Measurements from ENCODE around the gene CEP112.
"Not testable (repeated sequence)": the region's sequence is repeated elsewhere in the genome, so short reads cannot be mapped to it uniquely, and the experiment has no call there.

CEP112 gene

DNA sequence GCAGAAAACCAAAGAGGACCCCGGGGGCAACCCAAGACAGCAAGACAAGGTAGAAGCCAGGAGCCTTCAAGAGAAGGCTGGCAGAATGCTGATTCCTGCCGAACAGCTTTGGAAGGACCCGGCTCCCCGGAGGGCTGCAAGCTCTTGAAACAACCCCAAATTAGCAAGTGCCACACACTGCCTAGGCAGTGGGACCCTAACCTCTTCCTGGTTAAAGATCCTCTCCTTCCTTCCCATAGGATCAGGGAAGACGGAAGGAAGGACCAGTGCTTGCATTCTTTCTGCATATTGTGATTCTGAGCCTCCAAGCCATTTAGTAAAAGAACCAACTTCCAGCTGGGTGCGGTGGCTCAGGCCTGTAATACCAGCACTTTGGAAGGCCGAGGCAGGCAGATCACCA, 508.5 kb downstream of the CEP112 start:
- no peak for DNase-seq (ENCODE audit: low spot score)

DNA sequence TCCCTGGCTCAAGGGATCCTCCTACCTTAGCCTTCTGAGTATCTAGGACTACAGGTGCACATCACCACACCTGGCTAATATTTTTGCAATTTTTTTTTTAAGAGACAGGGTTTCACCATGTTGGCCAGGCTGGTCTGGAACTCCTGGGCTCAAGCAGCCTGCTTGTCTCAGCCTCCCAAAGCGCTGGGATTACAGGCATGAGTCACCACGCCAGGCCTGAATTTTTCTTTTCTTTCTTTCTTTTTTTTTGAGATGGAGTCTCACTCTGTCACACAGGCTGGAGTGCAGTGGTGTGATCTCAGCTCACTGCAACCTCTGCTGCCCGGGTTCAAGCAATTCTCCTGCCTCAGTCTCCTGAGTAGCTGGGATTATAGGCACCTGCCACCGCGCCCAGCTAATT, 510.2 kb downstream of the CEP112 start:
- not testable (repeated sequence) for DNase-seq (ENCODE audit: low spot score)

DNA sequence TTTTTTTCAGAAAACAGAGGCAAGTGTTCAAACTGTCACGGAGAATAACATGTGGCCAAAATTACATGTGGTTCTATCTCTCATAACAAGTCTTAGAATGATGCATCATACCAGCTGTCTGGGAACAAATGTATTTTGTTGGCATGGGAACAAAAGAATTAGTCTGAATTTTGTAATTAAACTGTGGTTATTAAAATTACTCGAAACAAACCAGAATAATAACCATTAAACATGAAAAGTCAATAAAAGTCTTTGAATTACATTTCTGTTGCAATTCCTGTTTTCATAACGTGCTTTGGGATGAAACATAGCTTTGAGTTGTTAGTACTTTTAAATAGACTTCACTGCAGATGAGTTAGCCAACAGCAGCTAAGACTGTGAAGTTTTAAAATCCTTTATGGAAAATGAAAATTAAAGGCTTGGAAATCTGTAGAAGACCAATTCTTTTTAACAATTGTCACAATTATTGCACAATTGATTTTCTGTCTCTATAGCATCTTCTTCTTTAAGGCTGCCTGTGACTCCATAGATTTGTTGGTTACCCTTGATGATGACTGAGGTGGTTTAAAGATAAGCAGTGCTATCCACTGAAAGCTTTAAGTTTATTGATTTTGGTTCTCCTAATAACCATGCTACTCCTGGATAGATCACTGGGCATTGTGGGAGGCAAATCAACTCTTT, 512.6 kb downstream of the CEP112 start:
- no peak for DNase-seq (ENCODE audit: low spot score)

DNA sequence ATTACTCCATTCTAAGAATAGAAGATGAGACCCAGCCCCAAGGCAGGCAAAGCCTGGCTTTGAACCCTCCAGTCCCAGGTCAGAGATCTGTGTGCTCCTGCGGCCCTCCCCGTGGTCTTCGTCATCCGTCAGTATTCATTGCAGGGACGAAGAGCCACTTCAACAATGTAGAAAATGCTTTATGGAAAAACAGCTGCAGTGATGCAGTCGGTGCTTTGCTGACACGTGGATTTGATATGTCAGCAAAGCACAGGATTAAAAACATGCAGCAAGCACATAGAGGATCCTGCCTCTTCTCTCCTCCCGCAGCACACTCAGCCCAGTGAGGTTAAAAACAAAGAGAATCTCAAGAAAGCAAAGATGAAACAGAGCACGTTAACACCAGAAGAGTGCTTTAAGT, 513.4 kb downstream of the CEP112 start:
- no peak for DNase-seq (ENCODE audit: low spot score)

DNA sequence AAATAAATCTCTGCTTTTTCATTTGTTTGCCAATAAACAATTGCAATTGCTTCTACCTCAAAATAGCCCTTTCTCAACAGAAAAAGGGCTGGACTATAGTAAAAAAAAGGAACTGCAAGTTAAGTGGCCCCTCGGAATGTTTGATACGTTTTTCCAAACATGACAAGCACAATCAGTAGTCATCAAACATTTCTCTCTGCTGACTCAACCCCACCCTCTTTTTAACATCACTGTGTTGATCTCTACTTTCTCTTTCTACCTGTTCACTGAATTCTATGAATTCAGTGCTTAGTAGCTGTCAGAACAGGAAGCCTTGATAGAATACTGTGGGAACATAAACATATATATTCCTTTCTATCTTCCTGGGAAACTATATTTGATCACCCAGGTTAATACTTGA, 514.0 kb downstream of the CEP112 start:
- DNase-seq (ENCODE audit: low spot score), result no peak

DNA sequence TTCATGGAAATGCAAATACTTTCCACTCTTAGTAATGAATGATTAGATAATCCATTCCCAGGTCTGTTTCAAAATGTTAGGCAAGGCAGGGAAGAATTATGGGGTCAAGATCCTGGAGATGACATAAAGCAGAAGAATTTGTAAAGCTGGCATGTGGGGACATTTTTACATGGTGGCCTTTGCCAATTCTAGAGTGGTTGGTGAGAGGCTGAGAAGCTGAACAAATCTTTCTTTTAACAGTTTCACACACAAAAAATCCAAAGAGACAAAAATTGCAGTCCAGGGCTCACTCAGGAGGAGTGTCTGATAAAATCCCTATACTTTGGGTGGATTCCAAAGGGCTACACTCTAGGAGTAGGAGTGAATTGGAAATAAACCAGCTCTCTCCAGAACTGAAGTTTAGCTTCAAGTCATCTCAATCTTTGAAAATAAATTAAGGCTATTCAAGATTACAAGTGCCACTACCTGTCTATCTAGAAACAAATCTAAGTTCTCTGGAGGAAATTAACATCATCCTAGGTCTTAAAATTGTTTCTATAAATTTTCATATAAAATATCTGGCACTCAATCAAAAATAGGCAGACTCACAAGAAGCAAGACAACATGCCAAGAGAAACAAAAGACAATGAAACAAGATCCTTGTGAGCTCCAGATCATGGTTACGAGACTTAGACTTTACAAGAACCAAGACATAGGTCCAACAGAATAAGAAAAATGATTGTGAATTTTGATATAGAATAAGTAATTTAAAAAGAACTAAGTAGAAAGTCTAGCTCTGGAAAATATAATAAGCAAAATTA, 517.5 kb downstream of the CEP112 start:
- DNase-seq (ENCODE audit: low spot score), result no peak

DNA sequence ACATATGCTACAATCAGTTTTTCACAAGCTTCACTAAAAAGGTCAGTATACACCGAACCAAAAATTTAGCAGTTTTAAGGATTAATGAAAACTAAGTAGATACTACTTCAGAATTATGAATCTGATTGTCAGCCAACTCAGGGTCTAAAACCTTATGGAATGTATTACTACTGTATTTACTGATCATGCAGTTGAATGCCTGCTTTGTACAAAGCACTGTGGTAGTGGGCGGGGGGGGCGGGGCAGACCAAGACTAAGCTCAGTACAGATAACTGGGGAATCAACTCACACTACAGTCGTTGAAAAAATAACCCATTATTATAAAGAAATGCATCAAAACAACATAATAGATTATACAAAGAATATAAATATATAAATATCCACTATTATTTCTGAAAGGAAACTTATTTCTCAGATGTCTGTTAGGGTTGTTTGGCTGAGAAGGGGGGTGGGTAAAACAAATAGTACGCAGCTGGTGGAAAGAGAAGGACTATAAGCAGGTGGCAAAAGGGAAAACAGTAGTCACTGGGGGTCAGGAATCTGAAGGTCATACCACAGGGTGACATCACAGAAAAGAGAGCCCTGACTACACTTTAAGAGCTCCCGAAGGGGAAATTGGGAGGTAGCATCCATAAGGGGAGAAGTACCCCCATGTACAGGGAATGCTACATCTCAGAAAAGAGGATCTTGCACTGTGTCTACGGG, 521.1 kb downstream of the CEP112 start:
- DNase-seq (ENCODE audit: low spot score), result no peak

DNA sequence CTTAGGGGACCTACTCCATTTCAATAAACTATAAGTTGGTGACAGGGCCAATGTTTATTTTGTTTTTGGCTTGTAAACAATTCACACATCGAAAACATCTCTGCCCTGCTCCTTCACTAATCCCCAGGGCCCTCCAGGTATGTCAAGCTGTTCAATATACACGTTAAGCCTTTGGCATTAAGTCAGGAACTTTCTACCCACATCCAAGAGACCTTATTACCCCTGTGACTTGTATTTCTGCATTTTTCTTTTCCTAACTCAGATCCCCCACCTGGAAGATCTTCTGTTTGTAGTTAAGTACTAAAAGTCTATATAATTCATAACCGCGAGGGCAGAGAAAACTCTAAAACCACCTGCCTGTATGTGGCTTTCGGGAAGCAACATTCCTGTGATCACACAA, 523.7 kb downstream of the CEP112 start:
- no peak for DNase-seq (ENCODE audit: low spot score)

DNA sequence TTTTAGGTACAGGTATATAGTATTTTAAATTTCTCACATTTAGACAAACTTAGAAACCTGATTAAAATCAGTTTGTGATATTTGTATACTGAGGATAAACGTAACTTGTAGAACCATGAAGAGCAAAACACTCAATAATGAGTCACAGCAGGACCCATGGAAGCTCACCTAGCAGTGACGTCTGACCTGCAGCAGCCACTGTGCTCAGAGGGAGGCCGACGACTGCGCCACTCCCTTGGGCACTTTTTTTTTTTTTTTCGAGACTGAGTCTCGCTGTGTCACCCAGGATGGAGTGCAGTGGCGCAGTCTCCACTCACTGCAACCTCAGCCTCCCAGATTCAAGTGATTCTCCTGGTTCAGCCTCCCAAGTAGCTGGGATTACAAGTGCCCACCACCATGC, 524.3 kb downstream of the CEP112 start:
- DNase-seq (ENCODE audit: low spot score), result no peak

DNA sequence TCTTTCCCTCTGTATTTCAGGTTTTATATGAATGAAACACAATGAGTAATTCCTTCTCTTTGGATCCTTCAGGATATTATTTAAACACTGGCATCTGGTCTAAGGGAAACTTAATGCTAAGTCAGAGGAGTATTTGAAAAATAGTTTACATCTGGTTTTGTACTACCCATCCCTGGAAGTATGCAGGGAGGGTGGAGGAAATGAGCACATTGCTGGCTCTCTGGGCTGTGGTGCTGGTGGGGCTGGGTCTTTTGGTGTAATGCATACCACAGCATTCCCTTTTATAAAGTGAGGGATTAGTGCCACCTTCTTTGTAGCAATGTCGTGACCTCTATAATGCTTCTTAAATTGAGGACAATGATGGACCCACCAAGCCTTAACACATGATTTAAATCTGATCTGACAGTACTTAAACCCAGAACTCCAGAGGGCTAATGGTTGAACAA, 525.0 kb downstream of the CEP112 start:
- DNase-seq (ENCODE audit: low spot score), result peak; percentile 70

DNA sequence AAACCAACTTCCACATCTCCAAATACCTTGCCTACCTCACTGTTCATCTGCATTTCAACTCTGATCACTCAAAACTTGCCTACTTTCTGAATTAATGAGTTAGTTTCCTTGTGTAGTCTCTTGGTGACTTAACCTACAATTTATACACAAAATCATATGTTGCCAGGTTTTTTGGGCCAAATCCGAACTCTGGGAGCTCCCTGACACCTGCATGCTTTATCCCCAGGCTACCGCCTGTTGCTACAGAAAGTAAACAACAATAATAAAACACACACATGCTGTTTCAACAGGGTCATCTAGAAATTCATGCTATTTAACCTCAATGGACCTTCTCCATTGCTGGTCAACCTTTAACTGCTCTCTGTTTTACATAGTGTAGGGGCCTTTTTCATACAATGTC, 526.0 kb downstream of the CEP112 start:
- DNase-seq (ENCODE audit: low spot score), result no peak

DNA sequence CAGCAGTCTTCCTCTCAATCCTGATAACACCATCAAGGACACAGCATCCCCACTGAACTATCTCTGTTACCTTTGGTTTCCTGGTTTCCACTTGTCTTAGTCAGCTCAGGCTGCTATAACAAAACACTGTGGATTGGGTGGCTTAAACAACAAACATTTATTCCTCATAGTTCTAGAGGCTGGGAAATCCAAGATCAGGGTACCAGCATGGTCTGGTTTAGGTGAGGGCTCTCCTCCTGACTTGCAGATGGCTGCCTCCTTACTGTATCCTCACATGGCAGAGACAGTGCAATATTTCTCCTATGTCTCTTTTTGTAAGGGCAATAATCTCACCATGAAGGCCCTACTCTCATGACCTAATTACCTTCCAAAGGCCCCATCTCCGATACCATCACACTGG, 527.2 kb downstream of the CEP112 start:
- no peak for DNase-seq (ENCODE audit: low spot score)

DNA sequence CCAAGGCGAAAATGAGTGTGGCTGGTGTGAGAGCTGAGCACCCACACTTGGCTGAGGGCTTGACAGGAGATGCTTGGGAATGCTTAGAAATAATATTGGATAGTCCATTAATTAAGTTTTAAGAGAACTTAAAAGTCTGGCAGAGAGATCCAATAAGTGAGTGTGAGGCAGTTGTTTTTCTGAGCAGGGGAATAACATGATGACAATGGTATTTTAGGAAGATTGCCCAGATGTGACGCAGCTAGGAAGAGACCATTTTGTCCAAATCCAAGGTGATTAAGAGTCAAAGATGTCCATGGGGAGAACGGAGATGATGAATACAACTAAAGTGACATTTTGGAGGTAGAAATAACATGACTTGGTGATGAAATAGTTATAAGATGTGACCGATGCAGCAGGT, 527.7 kb downstream of the CEP112 start:
- DNase-seq (ENCODE audit: low spot score), result no peak

DNA sequence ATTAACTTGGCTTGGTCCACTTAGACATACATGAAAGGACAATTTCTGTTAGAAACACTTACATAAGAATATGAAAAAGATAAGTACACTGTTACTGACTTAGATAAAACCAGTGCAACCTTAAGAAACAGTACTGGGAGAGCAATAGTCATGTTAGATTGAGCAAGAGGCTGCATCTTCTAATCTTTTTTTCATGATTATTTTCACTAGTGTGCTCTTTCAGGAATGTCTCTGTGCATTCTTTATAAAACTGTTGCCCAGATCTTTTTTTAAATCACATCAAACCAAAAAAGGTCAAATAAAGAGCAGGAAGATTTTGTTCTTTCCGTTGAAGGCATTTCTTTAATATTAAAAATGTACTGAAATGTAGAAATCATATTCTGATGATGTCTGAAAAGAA, 529.7 kb downstream of the CEP112 start:
- no peak for DNase-seq (ENCODE audit: low spot score)

DNA sequence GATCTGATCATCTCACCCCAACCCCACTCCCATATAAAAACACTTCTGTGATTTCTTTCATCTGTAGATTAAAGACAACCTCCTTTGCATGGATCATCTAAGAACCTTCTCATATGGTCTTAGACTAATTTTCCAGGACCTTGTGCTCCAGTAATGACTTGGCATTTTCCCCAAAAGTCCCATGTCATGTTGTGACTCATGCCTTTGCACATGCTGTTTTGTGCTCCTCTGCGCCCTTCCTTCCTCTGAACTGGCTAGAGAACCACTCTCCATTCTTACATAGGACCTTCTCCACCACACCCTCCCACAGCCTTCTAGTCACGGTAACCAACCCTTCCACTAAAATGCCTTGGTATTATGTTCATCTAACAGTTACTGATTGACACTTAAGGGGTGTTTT, 531.0 kb downstream of the CEP112 start:
- DNase-seq (ENCODE audit: low spot score), result no peak

DNA sequence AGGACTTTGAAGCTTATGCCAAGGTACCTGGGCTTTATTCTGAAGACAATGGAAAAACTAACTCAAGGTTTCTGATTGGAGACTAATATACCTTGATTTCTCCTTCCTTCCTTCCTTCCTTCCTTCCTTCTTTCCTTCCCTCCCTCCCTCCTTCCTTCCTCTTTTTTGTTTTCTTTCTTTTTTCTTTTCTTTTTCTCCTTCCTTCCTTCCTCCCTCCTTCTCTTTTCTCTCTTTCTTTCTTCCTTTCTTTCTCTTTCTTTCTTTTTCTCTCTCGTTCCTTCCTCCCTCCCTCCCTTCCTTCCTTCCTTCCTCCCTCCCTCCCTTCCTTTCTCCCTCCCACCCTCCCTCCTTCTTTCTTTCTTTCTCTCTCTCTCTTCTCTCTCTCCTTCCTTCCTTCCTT, 531.9 kb downstream of the CEP112 start:
- DNase-seq (ENCODE audit: low spot score), result no peak

DNA sequence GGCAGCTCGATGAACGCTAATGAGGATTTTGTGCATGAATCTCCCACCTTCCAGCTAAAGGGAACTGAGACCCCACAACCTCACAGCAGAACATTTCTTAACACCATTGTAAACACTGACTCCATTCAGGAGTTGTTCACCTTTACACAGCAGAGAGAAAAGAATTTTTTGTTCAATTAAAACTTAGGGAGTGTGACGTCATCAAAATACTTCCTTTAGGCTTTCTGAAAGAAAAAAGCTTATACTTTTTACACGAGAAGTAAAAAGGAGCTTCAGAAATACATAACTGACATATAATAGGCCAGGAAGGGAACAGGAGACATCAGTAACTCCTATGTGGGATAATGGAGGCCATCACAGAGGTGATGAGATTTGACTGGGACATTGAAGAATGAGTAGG, 532.4 kb downstream of the CEP112 start:
- DNase-seq (ENCODE audit: low spot score), result no peak

DNA sequence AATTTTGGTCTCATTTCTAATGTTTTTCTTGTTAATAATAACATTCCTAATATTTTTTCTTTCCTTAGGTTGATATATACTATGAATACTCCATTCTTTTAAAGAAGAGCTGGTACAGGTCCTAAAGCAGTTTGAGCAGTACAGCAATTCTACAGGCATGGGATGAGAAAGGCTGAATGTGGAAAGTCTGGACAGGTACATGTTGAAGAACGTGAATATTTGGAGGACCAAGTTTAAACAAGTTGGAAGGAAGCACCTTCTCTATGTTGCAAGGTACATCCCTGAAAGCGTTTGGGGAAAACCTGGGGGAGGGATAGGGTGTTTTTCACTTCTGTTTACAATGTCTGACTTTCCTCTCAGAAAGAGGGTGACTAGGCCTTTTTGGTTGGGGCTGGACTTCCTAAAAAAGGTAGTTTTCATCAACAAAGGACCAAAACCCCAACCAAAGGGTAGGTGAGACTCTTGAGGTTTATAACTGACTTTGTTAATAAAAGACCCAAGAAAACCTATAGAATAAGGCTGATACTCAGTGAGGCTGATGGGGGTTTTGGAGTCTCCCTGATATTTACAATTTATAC, 534.6 kb downstream of the CEP112 start:
- DNase-seq (ENCODE audit: low spot score), result no peak

DNA sequence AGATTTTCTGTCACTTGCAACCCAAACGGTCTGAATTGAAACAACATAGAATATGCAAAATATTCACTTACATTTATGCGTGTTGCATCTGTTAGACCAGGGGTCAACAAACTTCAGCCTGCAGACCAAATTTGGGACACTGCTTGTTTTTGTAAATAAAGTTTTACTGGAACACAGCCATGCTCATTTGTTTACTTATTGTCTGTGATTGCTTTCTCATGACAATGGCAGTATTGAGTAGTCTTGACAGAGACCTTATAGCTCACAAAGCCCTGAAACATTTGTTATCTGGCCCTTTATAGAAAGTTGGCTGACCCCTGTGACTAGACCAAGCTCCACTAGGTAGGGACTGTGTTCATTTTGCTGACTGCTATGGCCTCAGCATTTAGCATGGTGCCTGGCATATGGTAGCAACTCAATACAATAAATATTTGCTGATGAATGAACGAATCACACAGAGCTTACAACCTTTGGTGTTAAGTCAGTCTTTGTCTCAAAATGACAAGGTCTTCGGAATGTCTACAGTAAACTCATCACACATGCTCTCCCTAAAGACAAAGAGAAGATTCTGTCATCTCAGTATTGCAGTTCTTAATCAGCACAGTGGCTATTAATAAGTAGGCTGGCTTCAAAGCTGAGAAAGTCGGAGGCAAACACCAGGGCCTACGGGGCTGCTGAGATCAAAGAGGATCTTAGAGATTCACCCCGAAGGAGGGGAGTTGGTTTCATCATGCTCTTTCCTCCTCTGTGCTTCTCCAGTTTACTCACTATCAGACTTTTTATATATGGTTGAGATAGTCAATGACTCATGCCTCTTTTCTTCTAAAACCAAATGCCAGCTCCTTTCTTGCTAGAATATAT, 535.3 kb downstream of the CEP112 start:
- no peak for DNase-seq (ENCODE audit: low spot score)

DNA sequence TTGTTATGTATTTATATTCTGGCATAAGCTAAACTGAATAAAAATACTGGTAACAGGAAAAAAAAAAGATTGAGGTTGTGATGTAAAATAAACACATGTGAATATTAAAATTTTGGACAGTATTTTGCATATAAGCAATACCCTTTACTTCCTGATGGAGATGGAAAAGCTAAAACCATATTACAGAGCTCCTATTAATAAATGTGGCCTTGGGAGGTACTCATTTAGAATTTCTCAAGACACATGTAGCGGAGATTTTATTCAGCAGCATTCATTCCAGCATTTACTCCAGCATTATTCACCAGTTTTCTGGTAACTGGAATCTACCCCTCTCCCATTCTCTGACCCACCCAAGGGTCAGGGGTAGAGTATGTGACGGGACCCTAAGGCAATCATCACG, 536.2 kb downstream of the CEP112 start:
- DNase-seq (ENCODE audit: low spot score), result no peak

DNA sequence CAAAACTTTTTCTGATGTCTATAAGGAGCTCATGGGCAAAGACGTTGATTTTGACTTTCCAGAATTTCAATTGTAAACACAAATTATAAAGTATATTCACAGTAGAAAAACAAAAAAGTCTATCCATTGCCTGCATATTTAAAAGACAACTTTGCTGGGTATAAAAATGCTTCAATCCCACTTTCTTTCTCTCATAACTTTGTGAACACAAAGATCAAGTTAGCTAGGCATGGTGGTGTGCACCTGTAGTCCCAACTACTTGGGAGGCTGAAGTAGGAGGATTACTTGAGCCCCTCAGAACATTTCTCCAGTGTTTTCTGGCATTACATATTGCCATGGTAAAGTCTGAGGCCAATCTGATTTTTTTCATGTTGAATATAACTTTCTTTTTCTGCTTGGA, 547.4 kb downstream of the CEP112 start:
- no peak for DNase-seq (ENCODE audit: low spot score)

Measured in ecto neural progenitor cell (in vitro differentiated cells).